Stimulated activated CD8-positive, alpha-beta memory T cell treated with anti-CD3 and anti-CD28 coated beads, Interleukin-7, amount 100 ng/mL, for 48 hours (primary cell): ENCODE measurements around the gene C5AR1.
"Not testable (repeated sequence)": the region's sequence is repeated elsewhere in the genome, so short reads cannot be mapped to it uniquely, and the experiment has no call there.

Source experiments
- DNase-seq, 2 donors: peaks; one replicate each; pipeline ENCODE4 v3.0.0-alpha.2; 2020; ENCODE audit warnings: low read depth in 1 of 2; ENCODE audit errors: extremely low read depth in 1 of 2

C5AR1 gene

DNA sequence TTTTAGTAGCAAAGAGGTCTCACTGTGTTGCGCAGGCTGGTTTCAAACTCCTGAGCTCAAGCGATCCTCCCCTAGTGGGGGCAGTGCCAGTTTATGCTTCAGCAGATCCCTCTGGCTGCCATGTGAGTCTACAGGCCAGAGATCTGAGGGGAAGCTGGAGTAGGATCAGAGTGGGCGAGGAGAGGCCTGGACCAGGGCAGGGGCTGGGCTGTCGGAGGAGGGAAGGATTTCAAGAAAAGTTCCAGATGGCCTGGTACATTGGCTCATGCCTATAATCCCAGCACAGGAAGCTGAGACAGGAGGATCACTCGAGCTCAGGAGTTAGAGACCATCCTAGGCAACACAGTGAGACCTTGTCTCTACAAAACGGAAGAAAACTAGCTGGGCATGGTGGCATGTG is 49.3 kb downstream of the C5AR1 start:
- DNase-seq = no peak

DNA sequence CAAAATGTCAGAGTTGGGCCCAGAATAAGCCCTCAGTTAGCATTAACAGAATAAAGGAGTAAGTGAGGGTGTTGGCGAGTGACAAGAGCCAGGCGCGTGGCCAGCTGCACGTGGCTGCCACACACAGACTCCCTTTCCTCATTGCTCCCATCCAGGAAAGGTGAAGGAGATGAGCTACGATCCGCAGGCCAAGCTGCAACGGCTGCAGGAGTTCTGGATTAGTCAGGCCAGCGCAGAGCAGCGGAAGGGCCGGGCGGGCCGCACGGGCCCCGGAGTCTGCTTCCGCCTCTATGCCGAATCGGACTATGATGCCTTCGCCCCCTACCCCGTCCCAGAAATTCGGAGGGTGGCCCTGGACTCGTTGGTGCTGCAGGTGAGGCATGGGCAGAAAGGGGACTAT is 52.7 kb downstream of the C5AR1 start:
- DNase-seq = no peak

DNA sequence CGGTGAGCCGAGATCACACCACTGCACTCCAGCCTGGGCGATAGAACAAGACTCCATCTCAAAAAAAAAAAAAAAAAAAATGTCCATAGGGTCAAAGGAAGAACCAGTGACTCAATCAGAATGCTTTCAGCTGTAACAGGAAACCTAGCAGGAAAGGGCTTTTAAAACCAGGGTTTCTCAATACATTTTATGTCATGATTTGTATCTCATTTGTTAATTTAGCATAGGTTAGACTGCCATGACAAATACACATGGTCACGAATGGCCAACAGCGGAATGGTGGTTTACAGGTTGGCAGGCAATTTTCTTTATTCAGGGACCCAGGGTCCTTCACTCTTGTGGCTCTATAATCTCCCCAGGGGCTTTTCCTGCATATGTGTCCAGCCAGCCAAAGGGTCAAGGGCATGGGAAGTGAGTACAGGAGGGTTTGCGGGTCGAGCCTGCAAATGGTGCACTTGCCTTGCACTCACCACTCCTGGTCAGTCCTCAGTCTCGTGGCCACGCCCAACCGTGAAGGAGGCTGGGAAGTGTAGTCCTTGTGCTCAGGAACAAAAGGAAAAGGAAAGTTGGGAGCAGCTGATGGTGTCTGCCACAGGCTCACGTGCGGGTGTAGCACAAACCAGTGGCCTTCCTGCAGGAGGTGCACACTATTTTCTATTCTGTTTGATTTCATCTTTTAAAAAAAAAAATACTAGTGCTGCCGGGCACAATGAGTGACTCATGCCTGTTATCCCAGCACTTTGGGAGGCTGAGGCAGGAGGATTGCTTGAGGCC is 54.3 kb downstream of the C5AR1 start:
- DNase-seq = no peak

DNA sequence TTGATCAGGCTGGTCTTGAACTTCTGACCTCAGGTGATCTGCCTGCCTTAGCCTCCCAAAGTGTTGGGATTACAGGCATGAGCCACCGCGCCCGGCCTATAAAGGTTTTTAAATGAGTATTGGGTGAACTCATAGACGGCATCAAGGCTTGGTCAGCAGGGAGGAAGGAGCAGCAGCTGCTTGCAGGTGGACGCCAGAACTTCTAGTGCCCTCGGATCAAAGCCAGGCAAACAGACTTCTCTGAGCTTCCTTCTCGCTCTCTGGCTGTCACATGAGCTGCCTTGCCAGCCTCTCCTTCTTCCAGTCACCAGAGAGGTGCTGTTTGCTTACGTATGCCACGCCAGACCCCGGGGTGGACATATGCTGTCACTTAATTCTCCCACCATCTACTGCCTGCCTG is 55.8 kb downstream of the C5AR1 start:
- not testable (repeated sequence) for DNase-seq

DNA sequence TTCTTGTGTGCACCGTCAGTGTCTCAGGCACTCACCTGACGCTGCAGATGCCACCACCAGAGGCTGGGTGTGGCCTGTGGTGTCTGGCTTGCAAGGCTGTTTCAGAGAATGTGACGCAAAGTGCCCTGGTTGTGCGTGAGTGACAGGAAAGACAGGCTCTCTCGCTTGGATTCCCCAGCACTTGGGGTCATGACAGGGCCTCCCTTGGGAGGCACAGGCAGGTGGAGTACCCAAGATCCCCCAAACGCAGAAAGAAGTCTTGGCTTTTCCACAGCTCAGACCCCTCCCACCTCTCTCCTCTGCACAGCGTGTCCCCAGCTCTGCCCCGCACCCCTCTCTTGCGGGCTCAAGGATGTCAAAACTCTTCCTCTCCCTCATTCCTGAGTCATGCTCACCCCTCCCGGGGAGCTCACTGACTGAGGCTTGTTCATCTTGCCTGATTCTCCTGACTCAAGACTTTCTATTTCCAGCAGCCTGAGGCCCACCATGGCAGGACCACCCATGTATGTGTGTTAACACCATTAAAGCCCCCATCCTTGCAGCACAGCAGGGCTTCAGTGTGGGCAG is 60.5 kb downstream of the C5AR1 start:
- no peak for DNase-seq

DNA sequence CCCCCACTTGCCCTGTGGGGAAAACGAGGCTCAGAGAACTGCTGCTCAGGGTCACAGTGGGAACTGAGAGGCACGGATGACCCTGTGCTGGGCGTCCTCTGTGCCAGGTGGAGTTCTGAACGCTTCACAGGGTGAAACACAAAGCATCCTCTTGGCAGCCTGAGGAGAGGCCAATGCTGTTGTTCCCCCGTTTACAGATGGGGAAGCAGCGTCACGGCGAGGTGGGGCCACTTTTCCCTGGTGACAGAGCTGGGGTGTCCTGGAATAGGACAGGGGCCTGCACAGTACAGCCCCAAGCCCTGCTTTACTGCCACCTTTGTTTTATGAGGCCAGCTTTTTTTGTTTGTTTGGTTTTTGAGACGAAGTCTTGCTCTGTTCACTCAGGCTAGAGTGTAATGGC is 61.6 kb downstream of the C5AR1 start:
- no peak for DNase-seq
